Osteocyte (in vitro differentiated cells): ENCODE data around the gene RARB. TPM values are rescaled to one million over a fixed set of nuclear protein-coding genes. Genes with fewer than 3 reads are reported as not detected.

Experiments
- DNase-seq: peaks from one replicate; pipeline ENCODE4 v3.0.0; 2021; ENCODE audit warnings: mixed read lengths; ENCODE audit not compliant: unreplicated experiment; ENCODE audit errors: extremely low spot score
- H3K27ac Mint-ChIP-seq: one replicate; pipeline ENCODE4 v1.8.0; 2021; ENCODE audit warnings: mild to moderate bottlenecking, mixed read lengths; ENCODE audit not compliant: unreplicated experiment
- H3K27me3 Mint-ChIP-seq: one replicate; pipeline ENCODE4 v1.8.0; 2021; ENCODE audit warnings: mixed read lengths; ENCODE audit not compliant: unreplicated experiment
- H3K36me3 Mint-ChIP-seq: one replicate; pipeline ENCODE4 v1.8.0; 2021; ENCODE audit warnings: mixed read lengths; ENCODE audit not compliant: unreplicated experiment
- H3K4me1 Mint-ChIP-seq: one replicate; pipeline ENCODE4 v1.8.0; 2021; ENCODE audit warnings: mixed read lengths; ENCODE audit not compliant: unreplicated experiment
- H3K4me3 Mint-ChIP-seq: one replicate; pipeline ENCODE4 v1.8.0; 2021; ENCODE audit warnings: mild to moderate bottlenecking, moderate library complexity, mixed read lengths; ENCODE audit not compliant: unreplicated experiment
- H3K9me3 Mint-ChIP-seq: one replicate; pipeline ENCODE4 v1.8.0; 2021; ENCODE audit warnings: mixed read lengths; ENCODE audit not compliant: unreplicated experiment
- CTCF ChIP-seq: fragments of 200-600 bp; sonication (generic); IDR thresholded peaks from 2 replicates; pipeline ENCODE4 v1.5.0; 2021; ENCODE audit warnings: antibody characterized with exemption, mild to moderate bottlenecking, moderate library complexity
- total RNA-seq: library from RNA; stranded (reverse); gene quantifications from 2 replicates; pipeline ENCODE4 v1.2.1, GENCODE V29; 2021

The RARB gene
- total RNA-seq, 1 donor from 2014 or later = 4.8 TPM

GRCh38 chr3:25474052-25474451 lies 46.0 kb downstream of the RARB start:
- Mint-ChIP-seq H3K4me1 (peaks cover 88% of the 10 kb centered on the region), H3K36me3 (peaks cover 3% of the 10 kb centered on the region), H3K27me3 (no peaks in the 10 kb centered on the region), H3K4me3 (peak overlapping the region; percentile 20), H3K9me3 (no peaks in the 10 kb centered on the region), H3K27ac (peak overlapping the region; percentile 89)
- no peak for DNase-seq
- no peak for TF ChIP-seq CTCF

DNA sequence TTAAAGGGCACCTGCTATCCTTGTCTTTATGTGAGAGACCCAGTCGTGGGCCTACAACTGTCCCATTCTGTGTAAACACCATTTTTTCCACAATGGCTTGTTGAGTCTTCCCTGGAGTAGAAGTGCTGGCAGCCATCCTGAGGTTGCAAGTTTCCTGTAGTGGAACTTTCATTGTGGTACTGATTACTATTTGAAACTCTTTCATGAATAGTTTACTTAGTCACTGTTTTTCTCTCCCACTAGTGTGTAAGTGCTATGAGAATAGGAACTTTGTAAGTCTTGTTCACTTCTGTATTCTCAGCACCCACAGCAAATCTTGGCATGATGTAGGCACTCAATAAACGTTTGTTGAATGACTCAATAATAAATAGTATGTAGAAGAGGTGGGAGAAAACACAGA lies 48.6 kb downstream of the RARB start:
- H3K4me1 Mint-ChIP-seq = peaks cover 90% of the 10 kb centered on the region
- no peak for DNase-seq
- peak overlapping the region; percentile 72 for H3K27ac Mint-ChIP-seq
- H3K4me3 Mint-ChIP-seq = no peak overlapping the region
- no peaks in the 10 kb centered on the region for H3K9me3 Mint-ChIP-seq
- H3K36me3 Mint-ChIP-seq = peaks cover 3% of the 10 kb centered on the region
- H3K27me3 Mint-ChIP-seq = no peaks in the 10 kb centered on the region
- no peak for TF ChIP-seq CTCF

GRCh38 chr3:25478211-25478757 lies 50.2 kb downstream of the RARB start:
- peak overlapping the region; percentile 92 for H3K27ac Mint-ChIP-seq
- TF ChIP-seq CTCF = no peak
- no peak overlapping the region for H3K4me3 Mint-ChIP-seq
- no peak for DNase-seq
- no peaks in the 10 kb centered on the region for H3K27me3 Mint-ChIP-seq
- H3K36me3 Mint-ChIP-seq = peaks cover 3% of the 10 kb centered on the region
- H3K4me1 Mint-ChIP-seq = peaks cover 84% of the 10 kb centered on the region
- no peaks in the 10 kb centered on the region for H3K9me3 Mint-ChIP-seq

DNA sequence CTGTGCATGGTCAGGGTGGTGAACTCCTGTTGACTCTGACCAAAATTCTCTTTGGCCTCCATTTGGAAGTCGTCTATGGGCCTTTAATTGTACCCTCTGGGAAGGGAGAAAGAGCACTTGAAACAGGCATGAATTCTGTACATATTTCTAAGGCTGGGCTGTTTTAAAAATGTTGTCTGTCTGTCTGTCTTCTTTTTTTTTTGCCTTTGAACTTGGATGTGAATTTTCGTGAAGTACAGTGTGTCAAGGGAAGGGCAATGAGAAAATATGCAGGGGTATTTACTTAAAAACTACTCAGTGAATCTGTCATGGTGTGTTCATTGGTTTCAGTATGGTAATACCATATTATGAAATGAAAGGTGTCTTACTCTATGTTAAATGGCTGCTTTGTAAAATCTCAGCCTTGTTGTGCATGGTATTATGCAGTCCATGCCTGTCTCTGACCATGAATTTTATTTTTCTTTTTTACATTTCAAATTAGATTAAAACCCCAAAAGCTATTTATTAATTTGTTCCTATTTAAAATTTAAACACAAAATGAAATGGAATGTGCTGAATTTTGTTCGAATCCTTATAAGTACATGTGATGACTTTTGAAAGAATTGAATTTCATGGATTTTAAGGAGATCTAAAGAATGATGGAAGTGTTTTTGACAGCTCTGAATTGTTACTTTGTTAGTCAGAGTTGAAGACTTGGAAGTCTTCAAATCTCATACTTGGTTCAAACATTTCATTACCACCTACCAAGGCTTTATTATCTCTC lies 51.1 kb downstream of the RARB start:
- Mint-ChIP-seq H3K27ac (peak overlapping the region; percentile 92), H3K4me3 (no peak overlapping the region), H3K36me3 (peaks cover 3% of the 10 kb centered on the region), H3K9me3 (no peaks in the 10 kb centered on the region), H3K27me3 (no peaks in the 10 kb centered on the region), H3K4me1 (peaks cover 82% of the 10 kb centered on the region)
- no peak for DNase-seq
- TF ChIP-seq CTCF = no peak

- Mint-ChIP-seq H3K4me3 (no peak overlapping the region), H3K9me3 (no peaks in the 10 kb centered on the region), H3K36me3 (peaks cover 4% of the 10 kb centered on the region), H3K27me3 (no peaks in the 10 kb centered on the region), H3K27ac (peak overlapping the region; percentile 92), H3K4me1 (peaks cover 82% of the 10 kb centered on the region)
- no peak for DNase-seq
- TF ChIP-seq CTCF = no peak
Observed at GRCh38 chr3:25479727-25480010, 51.6 kb downstream of the RARB start.
